HCT116 (cell line): ENCODE results near the gene CRADD.

Source experiments
- CEBPB ChIP-seq: IDR thresholded peaks from 2 replicates; pipeline ENCODE4 v1.6.1; 2012; ENCODE audit warnings: low read depth
- CTCF ChIP-seq, 3 experiments: fragments of 200-600 bp in 1 of 3; sonication (generic) in 1 of 3; IDR thresholded peaks in 2 of 3; conservative IDR thresholded peaks in 1 of 3; 2 replicates each; pipeline ENCODE4 v1.5.1; 2012 to 2017; ENCODE audit warnings: low read depth in 2 of 3, low read length in 2 of 3, antibody characterized with exemption in 1 of 3, borderline replicate concordance in 1 of 3, control low read depth in 1 of 3, mild to moderate bottlenecking in 1 of 3, mixed read lengths in 1 of 3, mixed run types in 1 of 3, moderate library complexity in 1 of 3; ENCODE audit not compliant: insufficient read depth in 1 of 3
- EZH2 ChIP-seq: fragments of 200-600 bp; sonication (generic); IDR thresholded peaks from 2 replicates; pipeline ENCODE4 v1.6.1; 2017; ENCODE audit warnings: antibody characterized with exemption, mixed run types
- MAX ChIP-seq: IDR thresholded peaks from 2 replicates; pipeline ENCODE4 v1.6.1; 2012
- POLR2A ChIP-seq: IDR thresholded peaks from 2 replicates; pipeline ENCODE4 v1.7.0; 2011; ENCODE audit warnings: borderline replicate concordance; ENCODE audit not compliant: insufficient read depth, insufficient read length; ENCODE audit errors: extremely low read depth
- POLR2AphosphoS5 ChIP-seq: IDR thresholded peaks from 2 replicates; pipeline ENCODE4 v1.6.1; 2011; ENCODE audit warnings: mild to moderate bottlenecking, low read depth, low read length, moderate library complexity
- RAD21 ChIP-seq: IDR thresholded peaks from 2 replicates; pipeline ENCODE4 v1.6.1; 2012; ENCODE audit warnings: low read depth, mild to moderate bottlenecking
- REST ChIP-seq: IDR thresholded peaks from 2 replicates; pipeline ENCODE4 v1.6.1; 2012; ENCODE audit warnings: low read depth
- SP1 ChIP-seq: IDR thresholded peaks from 2 replicates; pipeline ENCODE4 v1.6.1; 2012; ENCODE audit warnings: low read depth
- SRF ChIP-seq: IDR thresholded peaks from 2 replicates; pipeline ENCODE4 v1.6.1; 2012; ENCODE audit warnings: low read depth
- ZNF274 ChIP-seq: fragments of 200-500 bp; sonication (Bioruptor generic); IDR thresholded peaks from 2 replicates; pipeline ENCODE4 v1.6.1; 2014; ENCODE audit warnings: mild to moderate bottlenecking, low read depth, low read length, inconsistent platforms

- TF ChIP-seq CTCF (IDR thresholded peaks at IDR 0.05 in 2 of 3, conservative IDR thresholded peaks at IDR 0.05 in 1 of 3; ENCODE audit: borderline replicate concordance in 1 of 3, insufficient read depth in 1 of 3, low read depth in 2 of 3, low read length in 2 of 3) (no peak), POLR2A (no peak), ZNF274 (no peak), MAX (no peak), SP1 (no peak), RAD21 (no peak), CEBPB (no peak), SRF (no peak), EZH2 (no peak), REST (no peak), POLR2AphosphoS5 (no peak)
Observed at GRCh38 chr12:93737457-93738198, 60.5 kb downstream of the CRADD start.
